ENCODE results near the gene L3MBTL3. TPM values are rescaled to one million over a fixed set of nuclear protein-coding genes. Genes with fewer than 3 reads are reported as not detected.

L3MBTL3 gene
- polyA plus RNA-seq, 1 donor from 2014 or later, result 47.6 TPM

GRCh38 chr6:130055271-130055670, 36.9 kb downstream of the L3MBTL3 start:
- Histone ChIP-seq H3K9ac (ENCODE audit: low read length) (no peak overlapping the region), H3K4me3 (ENCODE audit: low read length) (no peak overlapping the region), H3K79me2 (replicated peaks; ENCODE audit: insufficient read depth, low read length) (no peaks in the 10 kb centered on the region), H4K20me1 (ENCODE audit: insufficient read depth) (no peaks in the 10 kb centered on the region), H3K9me2 (ENCODE audit: insufficient read depth, low read length) (no peaks in the 10 kb centered on the region), H3K36me3 (ENCODE audit: insufficient read depth, low read length) (peaks cover 22% of the 10 kb centered on the region), H3K27ac (ENCODE audit: low read length) (no peak overlapping the region), H3F3A (ENCODE audit: insufficient read depth, low read length, poor library complexity, severe bottlenecking) (no peaks in the 10 kb centered on the region), H3K27me3 (ENCODE audit: insufficient read depth, low read depth, low read length) (no peaks in the 10 kb centered on the region), H3K9me3 (ENCODE audit: low read length) (no peaks in the 10 kb centered on the region), H2AFZ (ENCODE audit: low read depth, low read length) (no peak overlapping the region), H3K4me2 (ENCODE audit: low read length) (no peak overlapping the region)
- TF ChIP-seq EP300 (conservative IDR thresholded peaks at IDR 0.05; ENCODE audit: poor library complexity, severe bottlenecking), result no peak
- no peak for TF ChIP-seq POLR2AphosphoS5 (IDR thresholded peaks at IDR 0.05)
- TF ChIP-seq TAF1 (IDR thresholded peaks at IDR 0.05; ENCODE audit: low read depth), result no peak
- TF ChIP-seq, protein P1, sequence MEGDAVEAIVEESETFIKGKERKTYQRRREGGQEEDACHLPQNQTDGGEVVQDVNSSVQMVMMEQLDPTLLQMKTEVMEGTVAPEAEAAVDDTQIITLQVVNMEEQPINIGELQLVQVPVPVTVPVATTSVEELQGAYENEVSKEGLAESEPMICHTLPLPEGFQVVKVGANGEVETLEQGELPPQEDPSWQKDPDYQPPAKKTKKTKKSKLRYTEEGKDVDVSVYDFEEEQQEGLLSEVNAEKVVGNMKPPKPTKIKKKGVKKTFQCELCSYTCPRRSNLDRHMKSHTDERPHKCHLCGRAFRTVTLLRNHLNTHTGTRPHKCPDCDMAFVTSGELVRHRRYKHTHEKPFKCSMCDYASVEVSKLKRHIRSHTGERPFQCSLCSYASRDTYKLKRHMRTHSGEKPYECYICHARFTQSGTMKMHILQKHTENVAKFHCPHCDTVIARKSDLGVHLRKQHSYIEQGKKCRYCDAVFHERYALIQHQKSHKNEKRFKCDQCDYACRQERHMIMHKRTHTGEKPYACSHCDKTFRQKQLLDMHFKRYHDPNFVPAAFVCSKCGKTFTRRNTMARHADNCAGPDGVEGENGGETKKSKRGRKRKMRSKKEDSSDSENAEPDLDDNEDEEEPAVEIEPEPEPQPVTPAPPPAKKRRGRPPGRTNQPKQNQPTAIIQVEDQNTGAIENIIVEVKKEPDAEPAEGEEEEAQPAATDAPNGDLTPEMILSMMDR (IDR thresholded peaks at IDR 0.05; ENCODE audit: poor library complexity, severe bottlenecking), result no peak
- no peak for TF ChIP-seq RAD21 (conservative IDR thresholded peaks at IDR 0.05)
- no peak for TF ChIP-seq MXI1 (conservative IDR thresholded peaks at IDR 0.05; ENCODE audit: poor library complexity, severe bottlenecking)
- no peak for TF ChIP-seq EZH2 (IDR thresholded peaks at IDR 0.05; ENCODE audit: borderline replicate concordance, insufficient read depth, low read length, poor library complexity, severe bottlenecking)
- no peak for TF ChIP-seq REST (IDR thresholded peaks at IDR 0.05; ENCODE audit: borderline replicate concordance)

DNA sequence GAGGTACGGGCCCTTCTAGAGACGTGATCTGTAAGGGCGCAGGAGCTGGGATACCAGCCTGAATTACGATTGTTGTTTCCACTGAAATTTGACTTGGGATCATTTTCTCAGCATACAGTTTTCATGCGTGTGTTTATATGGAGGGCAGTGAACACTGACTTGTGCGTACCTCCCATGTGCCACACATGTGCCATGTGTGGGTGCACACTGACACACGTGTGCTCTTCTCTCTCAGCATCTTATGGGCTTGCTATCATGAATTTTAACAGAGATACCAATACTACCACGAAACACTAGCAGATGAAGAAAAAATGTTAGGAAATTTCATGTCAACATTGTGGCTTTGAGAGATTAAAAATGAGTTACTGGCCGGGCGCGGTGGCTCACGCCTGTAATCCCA, 39.1 kb downstream of the L3MBTL3 start:
- no peak for TF ChIP-seq MXI1 (conservative IDR thresholded peaks at IDR 0.05; ENCODE audit: poor library complexity, severe bottlenecking)
- TF ChIP-seq SMC3 (conservative IDR thresholded peaks at IDR 0.05; ENCODE audit: poor library complexity), result no peak
- no peak for TF ChIP-seq POLR2AphosphoS5 (IDR thresholded peaks at IDR 0.05)
- TF ChIP-seq, protein P1 (IDR thresholded peaks at IDR 0.05; ENCODE audit: poor library complexity, severe bottlenecking), result no peak
- no peak for TF ChIP-seq REST (IDR thresholded peaks at IDR 0.05; ENCODE audit: borderline replicate concordance)
- TF ChIP-seq EZH2 (IDR thresholded peaks at IDR 0.05; ENCODE audit: borderline replicate concordance, insufficient read depth, low read length, poor library complexity, severe bottlenecking), result no peak
- TF ChIP-seq RAD21 (conservative IDR thresholded peaks at IDR 0.05), result no peak
- no peak for TF ChIP-seq TAF1 (IDR thresholded peaks at IDR 0.05; ENCODE audit: low read depth)
- no peak for TF ChIP-seq EP300 (conservative IDR thresholded peaks at IDR 0.05; ENCODE audit: poor library complexity, severe bottlenecking)
- Histone ChIP-seq H3K27ac (ENCODE audit: low read length) (no peak overlapping the region), H4K20me1 (ENCODE audit: insufficient read depth) (no peaks in the 10 kb centered on the region), H3F3A (ENCODE audit: insufficient read depth, low read length, poor library complexity, severe bottlenecking) (no peaks in the 10 kb centered on the region), H3K9me2 (ENCODE audit: insufficient read depth, low read length) (no peaks in the 10 kb centered on the region), H3K9ac (ENCODE audit: low read length) (no peak overlapping the region), H3K36me3 (ENCODE audit: insufficient read depth, low read length) (peaks cover 14% of the 10 kb centered on the region), H3K9me3 (ENCODE audit: low read length) (no peaks in the 10 kb centered on the region), H3K4me2 (ENCODE audit: low read length) (no peak overlapping the region), H2AFZ (ENCODE audit: low read depth, low read length) (no peak overlapping the region), H3K79me2 (replicated peaks; ENCODE audit: insufficient read depth, low read length) (no peaks in the 10 kb centered on the region), H3K4me3 (ENCODE audit: low read length) (no peak overlapping the region), H3K27me3 (ENCODE audit: insufficient read depth, low read depth, low read length) (no peaks in the 10 kb centered on the region)

Data from neural cell (in vitro differentiated cells).